NCI-H1930 (cell line): ENCODE measurements around the gene HAX1.
"Not testable (repeated sequence)": the region's sequence is repeated elsewhere in the genome, so short reads cannot be mapped to it uniquely, and the experiment has no call there.

ENCODE experiments used
- DNase-seq, 2 experiments: peaks; one replicate each; lab custom pipeline; 2025; lab: John Stamatoyannopoulos, UW

HAX1 gene

DNA sequence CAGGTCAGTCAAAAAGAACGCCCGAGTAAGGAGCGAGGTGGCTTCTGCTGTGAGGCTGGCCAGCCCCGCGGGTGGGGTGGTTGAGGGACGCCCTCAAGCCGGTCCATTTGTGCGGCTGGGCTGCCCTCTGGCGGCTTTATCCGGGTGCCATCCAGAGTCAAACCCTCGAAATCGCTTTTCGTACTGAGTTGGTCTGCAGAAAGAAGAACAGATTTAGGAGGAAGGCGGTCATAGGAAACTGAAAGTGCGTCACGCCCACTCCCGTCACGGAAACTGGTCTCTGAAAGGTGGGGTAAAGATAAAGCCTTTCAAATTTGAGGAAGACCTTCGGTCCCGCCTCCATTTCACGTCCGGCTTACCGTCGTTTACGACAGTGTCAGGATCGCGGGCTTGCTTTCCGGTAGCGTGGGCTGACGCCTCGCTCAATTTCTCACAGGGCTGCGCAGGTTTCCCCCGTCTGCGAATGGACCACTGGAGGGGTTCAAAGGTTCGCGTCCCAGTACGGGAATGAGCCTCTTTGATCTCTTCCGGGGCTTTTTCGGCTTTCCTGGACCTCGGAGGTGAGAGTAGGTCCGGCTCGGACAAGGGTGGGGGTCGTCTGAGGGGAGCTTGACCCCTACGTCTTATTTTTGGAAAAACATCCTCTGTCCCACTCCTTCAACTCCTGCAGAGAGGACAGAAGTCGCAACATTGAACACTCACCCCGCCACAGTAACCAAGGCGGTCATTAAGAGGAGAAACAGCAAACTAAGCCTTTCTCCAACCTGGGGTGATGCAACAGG lies at the start of gene HAX1:
Gene HAX1, plus strand, starts transcription at position 413 of the 782 bp plus-strand sequence. Its CDS starts 95 bp downstream, at position 508.
- peak; percentile 83 to 88 for DNase-seq

DNA sequence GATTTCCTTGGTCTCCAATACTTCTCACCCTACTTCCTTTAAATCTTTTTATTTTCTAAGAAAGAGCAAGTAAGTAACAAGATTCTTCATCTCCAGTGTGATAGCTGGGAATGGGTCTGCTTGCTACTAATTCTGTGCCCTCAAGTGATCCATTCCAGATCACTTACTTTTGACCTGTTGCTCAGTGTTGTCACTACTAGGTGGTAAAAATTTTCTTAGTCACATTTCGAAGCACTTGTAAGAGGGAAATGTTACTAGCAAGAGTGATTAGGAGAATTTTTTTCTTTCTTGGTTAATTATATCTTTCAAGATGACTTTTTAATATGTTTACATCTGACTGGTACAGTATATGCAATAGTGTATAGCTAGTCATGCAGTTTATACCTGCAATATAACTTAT lies 49.5 kb upstream of the HAX1 start:
- DNase-seq = no peak

DNA sequence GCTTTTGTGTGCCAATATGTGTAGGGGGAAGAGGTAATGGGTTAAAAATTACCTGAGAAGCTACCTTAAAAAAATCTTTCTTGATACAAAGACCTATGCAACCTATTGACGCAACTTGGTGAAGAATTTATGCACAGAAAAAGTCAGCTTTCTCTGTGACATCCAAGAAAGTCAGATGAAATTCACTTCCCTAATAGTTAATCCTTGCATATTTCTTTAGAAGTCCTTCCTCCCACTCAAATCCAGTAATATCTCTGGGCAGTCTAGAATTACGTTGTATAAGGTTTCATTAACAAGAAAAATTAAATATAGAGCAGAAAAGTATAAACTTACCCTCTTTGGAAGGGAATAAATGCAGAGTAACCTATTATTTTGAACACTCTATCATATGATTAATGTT lies 48.8 kb upstream of the HAX1 start:
- no peak for DNase-seq

DNA sequence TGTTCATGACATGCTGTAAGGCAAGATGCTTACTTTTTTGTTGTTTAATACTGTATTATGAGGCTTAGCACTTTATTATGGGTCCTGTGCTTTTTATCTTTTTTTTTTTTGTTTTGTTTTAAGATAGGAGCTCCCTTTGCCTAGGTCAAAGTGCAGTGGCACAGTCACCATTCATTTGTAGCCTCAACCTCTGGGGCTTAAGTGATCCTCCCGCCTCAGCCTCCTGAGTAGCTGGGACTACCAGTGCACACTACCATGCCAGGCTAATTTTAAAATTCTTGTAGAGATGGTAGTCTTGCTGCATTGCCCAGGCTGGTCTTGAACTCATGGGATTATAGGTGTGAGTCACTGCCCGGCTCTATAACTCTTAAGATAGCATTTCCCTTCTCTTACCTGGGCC lies 47.1 kb upstream of the HAX1 start:
- no peak for DNase-seq

DNA sequence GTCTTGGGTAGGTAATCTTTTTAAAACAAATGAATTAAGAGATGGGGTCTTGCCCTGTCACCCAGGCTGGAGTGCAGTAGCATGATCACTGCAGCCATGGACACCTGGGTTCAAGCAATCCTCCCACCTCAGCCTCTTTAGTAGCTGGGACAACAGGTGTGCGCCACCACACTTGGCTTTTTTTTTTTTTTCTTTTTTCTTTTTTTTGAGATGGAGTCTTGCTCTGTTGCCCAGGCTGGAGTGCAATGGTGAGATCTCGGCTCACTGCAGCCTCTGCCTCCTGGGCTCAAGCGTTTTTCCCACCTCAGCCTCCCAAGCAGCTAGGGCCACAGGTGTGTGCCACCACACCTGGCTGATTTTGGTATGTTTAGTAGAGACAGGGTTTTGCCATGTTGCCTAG lies 41.3 kb upstream of the HAX1 start:
- not testable (repeated sequence) for DNase-seq

DNA sequence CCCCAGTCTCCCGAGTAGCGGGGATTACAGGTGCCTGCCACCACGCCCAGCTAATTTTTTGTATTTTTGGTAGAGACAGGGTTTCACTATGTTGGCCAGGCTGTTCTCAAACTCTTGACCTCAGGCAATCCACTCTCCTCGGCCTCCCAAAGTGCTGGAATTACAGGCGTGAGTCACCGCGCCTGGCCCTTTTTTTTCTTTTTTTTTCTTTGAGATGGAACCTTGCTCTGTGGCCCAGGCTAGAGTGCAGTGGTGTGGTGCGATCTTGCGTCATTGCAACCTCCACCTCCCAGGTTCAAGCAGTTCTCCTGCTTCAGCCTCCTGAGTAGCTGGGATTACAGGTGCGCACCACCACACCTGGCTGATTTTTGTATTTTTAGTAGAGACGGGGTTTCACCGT lies 39.3 kb upstream of the HAX1 start:
- DNase-seq = not testable (repeated sequence)

DNA sequence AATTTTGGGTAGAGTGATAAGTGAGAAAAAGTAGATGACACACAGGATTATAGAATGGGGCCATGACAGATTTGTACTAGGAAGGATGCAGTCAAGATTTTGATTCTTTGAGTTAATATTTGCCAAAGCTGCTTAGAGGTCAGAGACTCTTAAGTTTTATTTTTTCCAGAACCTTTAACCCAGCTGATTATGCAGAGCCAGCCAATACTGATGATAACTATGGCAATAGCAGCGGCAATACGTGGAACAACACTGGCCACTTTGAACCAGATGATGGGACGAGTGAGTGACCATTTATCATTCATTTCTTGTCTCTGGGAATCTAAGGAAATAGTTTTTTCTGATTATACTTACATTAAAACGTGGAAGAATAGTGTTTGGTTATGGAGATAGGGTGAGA lies 35.6 kb upstream of the HAX1 start:
- no peak for DNase-seq

DNA sequence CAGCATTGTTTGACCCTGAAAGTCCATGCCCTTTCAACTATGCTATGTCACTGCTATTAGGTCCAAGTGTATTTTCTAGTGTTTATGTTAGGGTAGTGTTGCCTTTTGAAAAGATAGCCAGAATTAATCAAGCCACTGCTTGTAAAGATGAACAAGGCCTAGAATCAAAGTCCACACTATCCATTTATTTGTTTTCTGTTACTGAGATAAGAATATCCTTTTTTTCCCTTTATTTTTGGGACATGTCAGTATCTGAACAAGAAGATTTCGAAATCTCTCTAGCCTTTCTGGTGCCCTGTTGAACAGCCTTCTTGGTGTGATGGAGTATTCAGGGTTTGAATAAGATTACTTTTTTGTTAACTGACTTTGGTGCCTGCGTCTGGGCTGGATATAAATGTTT lies 35.0 kb upstream of the HAX1 start:
- no peak for DNase-seq

DNA sequence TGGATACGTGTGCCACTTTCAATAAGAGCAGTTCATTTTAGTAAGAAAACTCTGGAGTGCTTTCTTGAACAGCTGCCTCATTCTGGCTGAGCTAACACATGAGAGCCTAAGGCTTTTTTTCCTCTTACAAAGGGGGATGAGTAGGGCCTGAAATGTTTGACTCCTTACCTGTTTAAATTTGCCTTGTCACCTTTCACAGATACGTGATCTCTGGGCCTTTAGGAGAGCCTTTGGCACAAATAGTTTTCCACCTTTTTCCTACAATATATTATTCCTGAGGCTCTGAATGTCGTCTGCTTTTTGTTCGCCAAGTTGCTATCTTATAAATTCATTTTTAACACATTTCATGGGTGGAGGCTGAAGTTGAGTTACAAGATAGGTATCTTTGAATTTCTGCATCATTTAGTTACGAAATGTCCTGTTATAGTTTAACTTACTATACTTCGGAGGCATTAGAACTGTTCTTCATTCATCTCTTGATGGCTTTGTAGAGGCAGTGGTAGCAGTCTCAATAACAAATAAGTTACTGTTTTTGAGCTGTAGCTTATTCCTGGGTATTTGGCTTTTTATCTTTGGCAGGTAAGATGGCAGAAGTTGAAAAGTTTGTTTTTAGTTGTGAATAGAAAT lies 34.4 kb upstream of the HAX1 start:
- DNase-seq = no peak

DNA sequence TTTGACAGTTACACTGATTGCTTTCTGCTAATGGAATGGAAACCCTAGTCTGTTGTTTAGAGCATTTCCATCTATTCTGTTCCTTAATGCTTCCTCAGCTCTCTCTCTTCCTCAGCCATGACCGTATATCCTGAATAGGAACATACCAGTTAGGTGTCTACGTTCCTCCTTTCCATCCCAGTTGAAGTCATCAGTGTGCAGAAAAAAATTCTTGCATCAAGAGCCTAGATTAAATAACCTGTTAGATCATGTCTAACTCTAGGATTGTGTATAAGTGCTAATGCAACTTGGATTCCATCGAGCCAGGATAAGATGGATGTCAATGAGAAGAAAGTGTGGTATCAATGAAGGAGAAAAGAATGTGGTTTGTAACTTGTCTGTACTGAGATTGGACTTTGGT lies 32.9 kb upstream of the HAX1 start:
- DNase-seq = no peak

DNA sequence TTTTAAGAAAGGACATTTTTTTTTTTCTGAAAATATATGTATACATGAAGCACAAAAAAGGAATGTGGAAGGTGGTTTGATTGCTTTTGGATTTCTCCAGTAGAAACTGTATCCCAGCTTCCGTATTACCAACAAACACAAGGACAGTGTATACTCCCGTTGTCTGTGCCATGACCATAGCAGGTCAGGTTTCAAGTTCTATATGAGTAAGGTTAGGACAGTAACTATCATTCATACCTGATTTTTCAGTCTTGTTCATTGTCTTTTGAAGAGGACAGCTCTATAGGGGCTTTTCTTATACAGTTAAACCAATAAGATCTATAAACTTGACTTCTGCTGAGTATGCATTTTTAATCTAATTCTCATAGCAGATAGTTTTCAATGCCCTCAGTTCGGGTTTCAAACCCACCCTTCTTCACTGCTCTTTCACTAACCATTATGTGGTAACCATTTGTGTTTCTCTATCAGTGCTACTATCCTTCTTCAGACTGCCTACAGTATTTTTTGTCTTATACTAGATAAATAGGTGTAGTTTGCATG lies 32.1 kb upstream of the HAX1 start:
- no peak for DNase-seq

DNA sequence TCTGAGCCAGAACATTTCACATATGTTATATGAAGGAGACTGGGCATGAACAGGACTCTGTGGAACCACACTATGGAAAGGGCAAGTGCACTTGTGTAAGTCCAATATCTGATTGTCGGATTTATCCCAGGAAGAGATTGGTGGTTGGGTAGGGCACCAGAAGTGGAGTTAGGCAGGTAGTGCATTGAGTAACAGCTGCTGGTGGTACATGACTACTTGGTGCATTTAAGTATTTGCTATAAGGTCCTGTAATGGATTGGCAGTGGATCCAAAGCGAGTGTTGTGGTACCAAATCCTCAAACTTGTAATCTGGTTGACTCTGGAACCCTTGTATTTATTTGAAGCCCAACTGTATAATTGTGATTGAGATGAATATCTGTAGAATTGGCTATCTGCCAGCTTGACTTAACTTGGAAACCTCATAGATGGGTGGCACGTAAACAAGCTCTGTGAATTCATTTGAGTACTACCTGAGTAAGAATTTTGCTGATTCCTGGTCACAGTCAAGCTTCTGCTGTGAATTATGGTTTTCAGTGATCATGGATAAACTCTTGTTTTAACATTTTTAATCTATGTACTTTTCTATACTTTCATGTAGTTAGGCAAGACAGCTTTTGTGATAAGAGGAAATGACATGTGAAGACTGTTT lies 30.6 kb upstream of the HAX1 start:
- DNase-seq = no peak

DNA sequence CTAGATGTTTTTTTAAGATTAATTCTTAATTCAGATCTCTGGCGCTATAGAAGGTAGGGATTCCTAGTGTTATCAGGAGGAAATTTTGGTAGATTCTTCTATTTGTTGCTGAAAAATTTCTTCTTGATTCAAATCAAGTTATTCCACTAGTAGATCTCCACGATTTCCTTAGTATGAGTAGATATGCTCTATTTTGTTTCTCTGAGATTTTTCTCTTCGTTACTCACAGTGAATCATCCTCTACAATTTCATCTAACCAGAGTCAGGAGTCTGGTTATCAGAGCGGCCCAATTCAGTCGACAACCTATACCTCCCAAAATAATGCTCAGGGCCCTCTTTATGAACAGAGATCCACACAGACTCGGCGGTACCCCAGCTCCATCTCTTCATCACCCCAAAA lies 18.8 kb upstream of the HAX1 start:
- no peak for DNase-seq

DNA sequence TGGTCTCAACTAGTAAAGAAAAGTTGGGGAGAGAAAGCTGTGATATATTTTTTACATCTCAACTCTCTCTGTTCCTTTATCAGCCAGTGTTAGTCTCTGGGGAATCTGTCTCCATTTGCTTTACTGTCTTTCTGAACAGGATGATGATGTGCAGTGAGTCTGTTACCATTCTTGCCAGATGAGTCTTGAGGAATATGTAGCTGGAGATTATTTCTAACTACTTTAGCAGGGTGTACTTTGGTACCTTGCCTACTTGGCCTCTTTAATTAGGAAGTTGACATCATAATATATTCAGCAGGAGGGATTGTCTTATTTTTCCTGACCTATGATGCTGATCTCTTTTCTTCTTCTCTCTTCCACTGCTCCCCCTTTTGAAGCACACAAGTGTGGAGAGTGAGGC lies 15.7 kb upstream of the HAX1 start:
- DNase-seq = no peak

DNA sequence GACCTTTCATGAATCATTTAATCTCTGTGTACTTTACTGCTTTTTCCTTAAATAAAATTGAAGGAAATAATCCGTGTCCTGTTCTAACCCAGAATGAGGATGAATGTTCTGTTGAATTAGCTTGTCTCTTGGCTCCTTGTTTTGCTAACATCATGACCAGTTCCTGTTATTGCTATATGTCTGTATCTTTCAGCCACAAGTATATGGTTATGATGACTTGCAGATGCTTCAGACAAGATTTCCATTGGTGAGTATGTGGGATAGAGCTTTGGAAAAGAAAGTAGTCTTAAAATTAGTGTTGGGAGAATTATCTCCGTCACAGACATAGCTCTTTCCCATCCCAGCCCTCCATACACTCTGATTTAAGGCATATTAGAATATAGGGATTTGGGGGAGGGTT lies 13.6 kb upstream of the HAX1 start:
- no peak for DNase-seq

DNA sequence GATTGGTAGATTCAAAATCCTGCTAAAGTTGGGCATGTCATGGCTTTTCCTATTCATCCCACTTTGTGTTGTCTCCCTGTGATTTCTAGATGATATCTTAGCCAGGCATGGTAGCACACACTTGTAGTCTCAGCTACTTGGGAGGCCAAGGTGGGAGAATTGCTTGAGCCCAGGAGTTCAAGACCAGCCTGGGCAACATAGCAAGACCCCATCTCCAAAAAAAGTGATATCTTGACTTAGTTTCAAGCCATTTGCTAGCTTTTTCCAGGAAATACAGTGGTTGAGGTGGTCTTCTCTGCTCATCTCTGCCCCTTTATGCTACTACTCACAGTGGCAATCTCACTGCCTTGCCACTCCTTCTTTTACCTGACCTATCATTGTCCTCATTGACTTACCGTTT lies 12.3 kb upstream of the HAX1 start:
- no peak for DNase-seq

DNA sequence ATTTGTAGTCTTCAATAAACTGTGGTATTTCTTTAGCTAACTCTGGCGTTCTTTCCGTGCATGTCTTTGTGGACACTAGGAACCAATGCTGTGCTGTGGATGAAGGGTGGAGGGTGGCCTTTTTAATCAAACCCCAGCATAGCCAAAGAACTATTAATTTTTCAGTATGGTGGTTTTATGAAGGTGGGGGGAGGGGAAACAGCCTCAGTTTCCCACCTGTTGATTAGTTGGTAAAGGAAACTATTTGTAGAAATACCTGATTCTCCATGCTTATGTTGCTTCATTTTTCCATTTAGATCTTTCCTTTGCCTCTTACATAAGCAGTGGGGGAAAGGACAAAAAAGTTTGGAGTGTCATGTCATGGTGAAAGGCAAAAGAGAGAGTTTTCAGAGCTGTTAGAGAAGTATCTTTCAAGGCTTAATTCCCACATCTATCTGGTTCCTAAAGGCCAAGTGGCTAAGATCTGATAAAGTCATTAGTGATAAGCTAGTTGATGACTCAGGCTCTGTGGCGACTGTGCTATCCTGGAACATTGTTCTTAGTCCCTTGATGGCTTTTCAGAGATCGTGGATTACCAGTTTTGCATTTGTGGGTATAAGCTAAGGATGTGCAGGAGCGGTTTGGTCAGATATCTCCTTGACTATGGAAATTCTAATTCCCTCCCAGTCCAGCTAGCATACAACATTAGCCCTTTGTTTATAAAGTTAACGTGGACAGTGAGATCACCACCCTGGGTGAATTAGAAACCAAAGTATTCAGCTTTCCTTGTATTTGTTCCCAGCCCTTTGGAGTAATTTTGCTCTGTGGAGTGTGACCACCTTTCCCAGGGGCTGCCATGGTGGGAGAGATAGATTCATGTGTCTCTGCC lies 8.7 kb upstream of the HAX1 start:
- no peak for DNase-seq

DNA sequence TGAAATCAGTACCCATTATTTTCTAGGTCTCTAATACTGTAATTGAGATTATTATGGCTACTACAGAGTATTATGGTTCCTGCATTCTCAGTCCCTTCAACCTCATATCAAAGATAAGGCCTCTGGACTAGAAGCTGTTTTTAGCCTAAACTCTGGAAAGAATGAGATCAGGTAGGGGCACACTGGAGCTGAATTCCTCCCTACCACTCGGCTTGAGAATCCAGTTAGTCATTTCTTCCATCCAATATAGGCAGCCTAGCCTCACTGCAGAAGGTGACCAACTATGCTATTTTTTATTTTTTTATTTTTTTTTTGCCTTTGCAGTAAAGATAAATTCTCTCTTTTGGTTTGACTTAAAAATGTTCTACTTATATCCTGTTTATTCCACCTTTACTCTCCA lies 8.0 kb upstream of the HAX1 start:
- DNase-seq = no peak

DNA sequence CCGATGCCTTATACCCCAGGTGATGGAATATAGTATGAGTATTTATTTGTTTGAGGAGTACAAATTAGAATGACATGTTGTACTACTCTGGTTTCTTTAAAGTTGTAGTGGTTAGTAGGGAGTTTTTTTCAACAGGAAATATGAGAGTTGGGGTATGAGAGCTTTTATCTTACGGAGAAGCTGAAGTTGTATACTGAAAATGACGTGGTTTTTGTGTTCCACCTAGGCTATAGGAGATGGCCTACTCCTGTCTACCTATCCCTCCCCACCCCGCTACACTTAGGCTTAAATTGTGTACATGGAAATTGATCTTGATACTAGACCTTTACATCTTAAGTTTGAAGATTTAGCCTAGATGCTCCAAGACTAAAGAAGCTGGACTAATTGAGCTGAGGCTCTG lies 6.8 kb upstream of the HAX1 start:
- no peak for DNase-seq

DNA sequence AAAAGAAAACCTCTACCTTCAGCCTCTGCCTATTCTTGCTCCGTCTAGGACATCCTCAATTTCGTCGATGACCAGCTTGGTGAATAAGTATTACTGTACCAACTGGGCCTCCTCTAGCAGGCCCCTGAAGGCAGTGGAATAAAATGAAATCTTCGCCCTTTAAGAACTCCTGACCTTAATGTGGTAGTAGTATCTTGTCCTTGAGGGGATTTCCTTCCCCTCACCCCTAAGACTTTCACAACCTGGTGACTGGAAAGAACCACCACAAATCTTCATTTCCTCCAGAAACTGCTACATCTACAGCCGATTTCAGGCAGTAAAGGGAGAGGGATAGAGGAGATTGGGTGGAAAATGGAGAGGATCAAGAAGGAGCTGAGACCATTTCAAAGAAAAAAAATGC lies 1.6 kb upstream of the HAX1 start:
- no peak for DNase-seq

DNA sequence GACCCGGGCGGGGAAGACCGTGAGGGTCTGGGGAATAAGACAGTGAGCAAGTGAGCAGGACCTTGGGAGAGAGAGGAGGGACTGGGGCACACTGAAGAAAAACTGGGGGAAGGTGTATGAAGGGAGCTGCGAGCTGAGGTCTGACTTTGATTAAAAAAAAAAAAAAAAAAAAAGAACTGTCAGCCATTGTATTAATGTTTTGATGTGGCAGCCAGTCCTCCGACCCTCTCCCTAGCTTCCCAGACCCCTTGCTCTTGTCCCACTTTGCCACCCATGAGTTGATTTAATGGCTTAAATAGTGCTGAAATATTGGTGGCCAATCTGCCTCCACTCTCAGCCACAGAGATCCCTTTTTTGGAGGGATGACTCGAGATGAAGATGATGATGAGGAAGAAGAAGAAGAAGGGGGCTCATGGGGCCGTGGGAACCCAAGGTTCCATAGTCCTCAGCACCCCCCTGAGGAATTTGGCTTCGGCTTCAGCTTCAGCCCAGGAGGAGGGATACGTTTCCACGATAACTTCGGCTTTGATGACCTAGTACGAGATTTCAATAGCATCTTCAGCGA lies 652 bp downstream of the HAX1 start:
- no peak for DNase-seq

DNA sequence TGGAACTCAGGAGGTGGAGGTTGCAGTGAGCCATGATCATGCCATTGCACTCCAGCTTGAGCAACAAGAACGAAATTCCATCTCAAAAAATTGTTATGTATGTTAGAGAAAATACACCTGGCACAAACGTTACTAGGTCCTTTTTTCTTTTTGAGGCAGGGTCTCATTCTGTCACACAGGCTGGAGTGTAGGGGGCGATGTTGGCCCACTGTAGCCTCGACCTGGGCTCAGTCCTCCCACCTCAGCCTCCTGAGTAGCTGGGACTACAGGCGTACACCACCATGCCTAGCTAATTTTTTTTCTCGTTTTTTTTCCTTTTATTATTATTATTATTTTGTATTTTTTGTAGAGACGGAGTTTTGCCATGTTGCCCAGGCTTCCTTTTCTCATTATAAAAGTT lies 4.4 kb downstream of the HAX1 start:
- no peak for DNase-seq
